HCT116 (cell line): ENCODE measurements around the gene CLASP1. TPM values are rescaled to one million over a fixed set of nuclear protein-coding genes. Genes with fewer than 3 reads are reported as not detected.

Experiments
- ATAC-seq: fragments of 200-7000 bp; cut with Tn5 transposase; 2 replicates; pipeline ENCODE4 v1.9.1; 2020; ENCODE audit warnings: mild to moderate bottlenecking, moderate library complexity
- BruUV-seq: library from RNA; stranded (reverse); fragments of 400-500 nt; replicated peaks from 2 replicates; lab custom pipeline; 2021; lab: Mats Ljungman, UMichigan
- CTCF ChIA-PET: fragments of 300-600 bp; sonication (Branson Sonifier 250); formaldehyde crosslinking; loops from one replicate; lab custom pipeline; 2021; ENCODE audit warnings: antibody characterized with exemption; lab: Charles Lee
- POLR2A ChIA-PET: fragments of 300-600, 350-600 bp; sonication (Branson Sonifier 250); formaldehyde crosslinking; loops from one replicate; lab custom pipeline; 2021; ENCODE audit warnings: antibody characterized with exemption; lab: Charles Lee
- RAD21 ChIA-PET, 2 experiments: fragments of 300-600 bp; sonication (Branson Sonifier 250); formaldehyde crosslinking; loops; one replicate each; lab custom pipeline; 2023; ENCODE audit warnings: low total read pairs in 2 of 2; ENCODE audit not compliant: uncharacterized antibody in 2 of 2, unreplicated experiment in 2 of 2, low non-redundant PET in 1 of 2; lab: Charles Lee
- DNase-seq: peaks from one replicate; pipeline ENCODE4 v3.0.0-alpha.2; 2010; ENCODE audit warnings: low read depth, low spot score
- H2AFZ ChIP-seq: fragments of 200-600 bp; shearing (Covaris generic), sonication (generic); 2 replicates; pipeline ENCODE4 v1.6.1; 2017; ENCODE audit warnings: low read depth, mixed run types, mixed read lengths, antibody characterized with exemption, low read length; ENCODE audit not compliant: poor library complexity, severe bottlenecking
- H3K27ac ChIP-seq: 2 replicates; pipeline ENCODE4 v1.5.1; 2012; ENCODE audit warnings: low read depth, low read length
- H3K27me3 ChIP-seq: fragments of 200-600 bp; sonication (generic); 2 replicates; pipeline ENCODE4 v1.6.1; 2016; ENCODE audit warnings: mixed run types, low read length, mixed read lengths; ENCODE audit not compliant: insufficient read depth
- H3K36me3 ChIP-seq, 2 experiments: fragments of 200-500 bp in 1 of 2; fragments of 200-600 bp in 1 of 2; sonication (Bioruptor generic) in 1 of 2; sonication (generic) in 1 of 2; 2 replicates each; pipeline versions ENCODE4 v1.5.1 to v1.6.1; 2014 to 2016; ENCODE audit warnings: low read length in 2 of 2, inconsistent platforms in 1 of 2, mixed read lengths in 1 of 2, mixed run types in 1 of 2; ENCODE audit not compliant: insufficient read depth in 2 of 2, control insufficient read depth in 1 of 2
- H3K4me1 ChIP-seq, 2 experiments: fragments of 200-600 bp in 1 of 2; sonication (generic) in 1 of 2; 2 replicates each; pipeline versions ENCODE4 v1.5.1 to v1.6.1; 2012 to 2017; ENCODE audit warnings: low read length in 2 of 2, inconsistent platforms in 1 of 2, mild to moderate bottlenecking in 1 of 2, mixed read lengths in 1 of 2, mixed run types in 1 of 2, moderate library complexity in 1 of 2; ENCODE audit not compliant: insufficient read depth in 2 of 2, control insufficient read depth in 1 of 2
- H3K4me2 ChIP-seq: fragments of 200-600 bp; sonication (generic); 2 replicates; pipeline ENCODE4 v1.6.1; 2017; ENCODE audit warnings: mixed run types, low read length, mixed read lengths
- H3K4me3 ChIP-seq, 2 experiments: fragments of 200-600 bp in 1 of 2; sonication (generic) in 1 of 2; replicated peaks in 1 of 2; 2 replicates each; pipeline ENCODE4 v1.5.1; 2011 to 2016; ENCODE audit warnings: low read length in 2 of 2, control low read depth in 1 of 2, low read depth in 1 of 2, mild to moderate bottlenecking in 1 of 2, mixed read lengths in 1 of 2, mixed run types in 1 of 2
- H3K79me2 ChIP-seq: fragments of 200-600 bp; sonication (generic); 2 replicates; pipeline ENCODE4 v1.6.1; 2017; ENCODE audit warnings: mild to moderate bottlenecking, mixed run types, low read length, moderate library complexity, mixed read lengths; ENCODE audit not compliant: insufficient read depth
- H3K9ac ChIP-seq: fragments of 200-600 bp; sonication (generic); 2 replicates; pipeline ENCODE4 v1.6.1; 2016; ENCODE audit warnings: low read length, mixed read lengths
- H3K9me2 ChIP-seq: fragments of 200-600 bp; sonication (generic), shearing (Covaris generic); 2 replicates; pipeline ENCODE4 v1.6.1; 2017; ENCODE audit warnings: mixed run types, mild to moderate bottlenecking, moderate library complexity; ENCODE audit not compliant: insufficient read depth
- H3K9me3 ChIP-seq, 2 experiments: fragments of 200-500 bp in 1 of 2; fragments of 200-600 bp in 1 of 2; sonication (Bioruptor generic) in 1 of 2; sonication (generic) in 1 of 2; 2 replicates each; pipeline ENCODE4 v1.6.1; 2014 to 2017; ENCODE audit warnings: low read length in 2 of 2, mixed read lengths in 2 of 2, inconsistent platforms in 1 of 2, low read depth in 1 of 2, mild to moderate bottlenecking in 1 of 2, mixed run types in 1 of 2, moderate library complexity in 1 of 2; ENCODE audit not compliant: control insufficient read depth in 1 of 2, insufficient read depth in 1 of 2
- H4K20me1 ChIP-seq: fragments of 200-600 bp; sonication (generic), shearing (Covaris generic); 2 replicates; pipeline ENCODE4 v1.6.1; 2017; ENCODE audit warnings: mixed run types, mild to moderate bottlenecking, moderate library complexity; ENCODE audit not compliant: insufficient read depth
- CEBPB ChIP-seq: IDR thresholded peaks from 2 replicates; pipeline ENCODE4 v1.6.1; 2012; ENCODE audit warnings: low read depth
- EGR1 ChIP-seq: IDR thresholded peaks from 2 replicates; pipeline ENCODE4 v1.6.1; 2012; ENCODE audit warnings: low read depth
- EZH2 ChIP-seq: fragments of 200-600 bp; sonication (generic); IDR thresholded peaks from 2 replicates; pipeline ENCODE4 v1.6.1; 2017; ENCODE audit warnings: antibody characterized with exemption, mixed run types
- EZH2phosphoT487 ChIP-seq: fragments of 200-600 bp; IDR thresholded peaks from 2 replicates; pipeline ENCODE4 v1.6.1; 2018; ENCODE audit warnings: antibody characterized with exemption, borderline replicate concordance
- FOSL1 ChIP-seq: IDR thresholded peaks from 2 replicates; pipeline ENCODE4 v1.6.1; 2012; ENCODE audit warnings: low read depth
- RAD21 ChIP-seq: IDR thresholded peaks from 2 replicates; pipeline ENCODE4 v1.6.1; 2012; ENCODE audit warnings: low read depth, mild to moderate bottlenecking
- SP1 ChIP-seq: IDR thresholded peaks from 2 replicates; pipeline ENCODE4 v1.6.1; 2012; ENCODE audit warnings: low read depth
- YY1 ChIP-seq: IDR thresholded peaks from 2 replicates; pipeline ENCODE4 v1.6.1; 2011; ENCODE audit warnings: low read length, low read depth, moderate library complexity, mild to moderate bottlenecking; ENCODE audit not compliant: insufficient replicate concordance; ENCODE audit errors: extremely low read depth
- ZNF274 ChIP-seq: fragments of 200-500 bp; sonication (Bioruptor generic); IDR thresholded peaks from 2 replicates; pipeline ENCODE4 v1.6.1; 2014; ENCODE audit warnings: mild to moderate bottlenecking, low read depth, low read length, inconsistent platforms
- intact Hi-C: fragments of 100-400 bp; cut with micrococcal nuclease; formaldehyde crosslinking; loops from 2 replicates; pipeline ENCODE4 v1.10.0; 2022
- total RNA-seq: library from RNA; stranded (reverse); gene quantifications from one replicate; pipeline ENCODE4 v1.2.1, GENCODE V29; 2021; ENCODE audit not compliant: unreplicated experiment
- TF ChIP-seq, protein P1 (sequence below): IDR thresholded peaks from 2 replicates; pipeline ENCODE4 v1.6.1; 2012
- TF ChIP-seq, protein P2 (sequence below): IDR thresholded peaks from 2 replicates; pipeline ENCODE4 v1.6.1; 2012; ENCODE audit warnings: low read depth
- TF ChIP-seq, protein P3 (sequence below): IDR thresholded peaks from 2 replicates; pipeline ENCODE4 v1.6.1; 2012

The CLASP1 gene
- total RNA-seq, 1 experiment from 2014 or later: 41.9 TPM

DNA sequence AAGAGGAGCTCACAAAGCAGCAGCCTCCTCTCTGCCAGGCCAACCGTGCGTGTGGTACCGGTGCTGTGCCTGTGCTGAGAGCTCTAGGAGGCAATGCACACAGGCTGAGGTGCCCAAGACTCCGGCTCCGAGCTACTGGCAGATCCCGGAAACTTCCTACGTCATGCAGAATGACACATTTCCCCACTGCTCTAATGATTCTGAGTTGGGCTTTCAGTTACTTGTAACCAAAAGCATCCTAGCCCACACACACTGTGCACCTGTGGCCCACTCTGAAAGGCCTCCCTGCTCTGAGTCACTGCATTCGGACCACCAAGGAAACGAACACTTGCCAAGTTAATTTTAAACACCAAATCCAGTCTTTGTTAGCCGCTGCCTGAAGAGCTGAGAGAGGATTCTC is 127.9 kb downstream of the CLASP1 start:
- ATAC-seq (no peak), DNase-seq (no peak)
- Histone ChIP-seq H3K79me2 (no peaks in the 10 kb centered on the region), H3K36me3 (peaks cover 10 to 12% of the 10 kb centered on the region in 2 experiments; a peak in 2 of 4 replicates), H4K20me1 (no peaks in the 10 kb centered on the region), H3K4me1 (no peaks in the 10 kb centered on the region), H3K27ac (no peak overlapping the region), H2AFZ (no peak overlapping the region), H3K4me2 (no peak overlapping the region), H3K9me3 (no peaks in the 10 kb centered on the region), H3K27me3 (no peaks in the 10 kb centered on the region), H3K9ac (no peak overlapping the region), H3K9me2 (no peaks in the 10 kb centered on the region), H3K4me3 (no peak overlapping the region)
- ChIA-PET POLR2A (interaction anchor here (2.6 kb wide), 1 partner anchor 9 kb away, joined by 6 read pairs; the partner anchor contains the start of gene RNU4ATAC), CTCF (interaction anchor here (0.6 kb wide), 1 partner anchor 215 kb away, joined by 3 read pairs; the partner anchor contains the start of gene NIFK), RAD21 (no interaction called here)
- TF ChIP-seq, protein P1, sequence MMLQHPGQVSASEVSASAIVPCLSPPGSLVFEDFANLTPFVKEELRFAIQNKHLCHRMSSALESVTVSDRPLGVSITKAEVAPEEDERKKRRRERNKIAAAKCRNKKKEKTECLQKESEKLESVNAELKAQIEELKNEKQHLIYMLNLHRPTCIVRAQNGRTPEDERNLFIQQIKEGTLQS: no peak
- TF ChIP-seq RAD21 (no peak), EZH2 (no peak), ZNF274 (no peak), EGR1 (no peak), SP1 (no peak), FOSL1 (no peak), CEBPB (no peak), EZH2phosphoT487 (no peak), YY1 (no peak)
- TF ChIP-seq, protein P2, sequence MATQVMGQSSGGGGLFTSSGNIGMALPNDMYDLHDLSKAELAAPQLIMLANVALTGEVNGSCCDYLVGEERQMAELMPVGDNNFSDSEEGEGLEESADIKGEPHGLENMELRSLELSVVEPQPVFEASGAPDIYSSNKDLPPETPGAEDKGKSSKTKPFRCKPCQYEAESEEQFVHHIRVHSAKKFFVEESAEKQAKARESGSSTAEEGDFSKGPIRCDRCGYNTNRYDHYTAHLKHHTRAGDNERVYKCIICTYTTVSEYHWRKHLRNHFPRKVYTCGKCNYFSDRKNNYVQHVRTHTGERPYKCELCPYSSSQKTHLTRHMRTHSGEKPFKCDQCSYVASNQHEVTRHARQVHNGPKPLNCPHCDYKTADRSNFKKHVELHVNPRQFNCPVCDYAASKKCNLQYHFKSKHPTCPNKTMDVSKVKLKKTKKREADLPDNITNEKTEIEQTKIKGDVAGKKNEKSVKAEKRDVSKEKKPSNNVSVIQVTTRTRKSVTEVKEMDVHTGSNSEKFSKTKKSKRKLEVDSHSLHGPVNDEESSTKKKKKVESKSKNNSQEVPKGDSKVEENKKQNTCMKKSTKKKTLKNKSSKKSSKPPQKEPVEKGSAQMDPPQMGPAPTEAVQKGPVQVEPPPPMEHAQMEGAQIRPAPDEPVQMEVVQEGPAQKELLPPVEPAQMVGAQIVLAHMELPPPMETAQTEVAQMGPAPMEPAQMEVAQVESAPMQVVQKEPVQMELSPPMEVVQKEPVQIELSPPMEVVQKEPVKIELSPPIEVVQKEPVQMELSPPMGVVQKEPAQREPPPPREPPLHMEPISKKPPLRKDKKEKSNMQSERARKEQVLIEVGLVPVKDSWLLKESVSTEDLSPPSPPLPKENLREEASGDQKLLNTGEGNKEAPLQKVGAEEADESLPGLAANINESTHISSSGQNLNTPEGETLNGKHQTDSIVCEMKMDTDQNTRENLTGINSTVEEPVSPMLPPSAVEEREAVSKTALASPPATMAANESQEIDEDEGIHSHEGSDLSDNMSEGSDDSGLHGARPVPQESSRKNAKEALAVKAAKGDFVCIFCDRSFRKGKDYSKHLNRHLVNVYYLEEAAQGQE: no peak
- TF ChIP-seq, protein P3, sequence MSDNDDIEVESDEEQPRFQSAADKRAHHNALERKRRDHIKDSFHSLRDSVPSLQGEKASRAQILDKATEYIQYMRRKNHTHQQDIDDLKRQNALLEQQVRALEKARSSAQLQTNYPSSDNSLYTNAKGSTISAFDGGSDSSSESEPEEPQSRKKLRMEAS: no peak
- intact Hi-C loops: no loop called here
- BruUV-seq: no TSS peak
